HG03460 (cell line): ENCODE measurements around the gene MLLT6.

ENCODE experiments used
- ATAC-seq: cut with Tn5 transposase; IDR thresholded peaks from one replicate; pipeline ENCODE4 v1.9.1; 2021; ENCODE audit not compliant: unreplicated experiment

The MLLT6 gene

GRCh38 chr17:38761612-38762011, 56.5 kb downstream of the MLLT6 start:
- no peak for ATAC-seq

GRCh38 chr17:38762231-38762630, 57.2 kb downstream of the MLLT6 start:
- no peak for ATAC-seq

GRCh38 chr17:38766341-38766740, 61.3 kb downstream of the MLLT6 start:
- no peak for ATAC-seq

DNA sequence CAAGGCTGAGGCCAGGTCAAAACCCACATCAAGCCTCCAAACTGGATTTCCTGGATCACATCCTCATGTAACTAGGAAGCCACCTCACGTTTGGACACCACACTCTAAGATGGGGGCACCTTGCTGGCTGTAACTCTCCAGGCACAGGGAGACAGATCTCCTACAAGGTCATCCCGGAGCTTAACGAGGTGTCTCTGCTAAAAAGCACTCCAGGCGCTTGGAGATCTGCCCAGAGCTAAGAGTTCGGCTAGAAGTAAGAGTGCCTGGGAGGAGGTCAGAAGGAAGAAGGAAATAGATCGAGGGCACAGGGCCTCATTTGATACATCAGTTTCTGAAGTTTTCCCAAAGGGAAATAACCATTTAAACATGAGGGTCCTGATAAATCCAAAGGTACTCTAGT, 63.3 kb downstream of the MLLT6 start:
- no peak for ATAC-seq

- ATAC-seq, result no peak
These were observed 68.2 kb downstream of the MLLT6 start for GRCh38 chr17:38773258-38773657.

GRCh38 chr17:38777641-38778250, 72.7 kb downstream of the MLLT6 start:
- ATAC-seq, result no peak
